Jurkat, Clone E6-1 (cell line): ENCODE measurements around the gene CRTC1.

Source experiments
- DNase-seq: peaks from one replicate; pipeline ENCODE4 v3.0.0-alpha.2; 2011; ENCODE audit warnings: low read depth, low spot score
- H3K4me3 ChIP-seq: 2 replicates; pipeline ENCODE4 v1.5.1; 2011; ENCODE audit warnings: mild to moderate bottlenecking, low read length, control low read depth, moderate library complexity

CRTC1 gene

GRCh38 chr19:18774107-18774506, 90.6 kb downstream of the CRTC1 start:
- H3K4me3 ChIP-seq: no peak overlapping the region
- DNase-seq: no peak

- H3K4me3 ChIP-seq: no peak overlapping the region
- no peak for DNase-seq
Observed at GRCh38 chr19:18774782-18775444, 91.4 kb downstream of the CRTC1 start.

GRCh38 chr19:18775586-18776287, 92.3 kb downstream of the CRTC1 start:
- H3K4me3 ChIP-seq: no peak overlapping the region
- no peak for DNase-seq

- no peak for DNase-seq
- H3K4me3 ChIP-seq: no peak overlapping the region
Observed at GRCh38 chr19:18776288-18776594, 92.8 kb downstream of the CRTC1 start.

- no peak for DNase-seq
- H3K4me3 ChIP-seq: no peak overlapping the region
Observed at GRCh38 chr19:18776736-18777135, 93.3 kb downstream of the CRTC1 start.

- no peak for DNase-seq
- H3K4me3 ChIP-seq: no peak overlapping the region
Observed at GRCh38 chr19:18777301-18778075, 94.0 kb downstream of the CRTC1 start.

- no peak for DNase-seq
- H3K4me3 ChIP-seq: no peak overlapping the region
Observed at GRCh38 chr19:18778076-18778389, 94.6 kb downstream of the CRTC1 start.

- DNase-seq: no peak
- H3K4me3 ChIP-seq: no peak overlapping the region
Observed at GRCh38 chr19:18778826-18779495, 95.5 kb downstream of the CRTC1 start.

- no peak overlapping the region for H3K4me3 ChIP-seq
- DNase-seq: no peak
Observed at GRCh38 chr19:18780081-18780480, 96.6 kb downstream of the CRTC1 start.

- H3K4me3 ChIP-seq: no peak overlapping the region
- DNase-seq: no peak
Observed at GRCh38 chr19:18780631-18781030, 97.2 kb downstream of the CRTC1 start.

- no peak for DNase-seq
- no peak overlapping the region for H3K4me3 ChIP-seq
Observed at GRCh38 chr19:18781047-18781600, 97.6 kb downstream of the CRTC1 start.

- no peak overlapping the region for H3K4me3 ChIP-seq
- DNase-seq: no peak
Observed at GRCh38 chr19:18781885-18782527, 98.5 kb downstream of the CRTC1 start.

GRCh38 chr19:18782559-18783225, 99.2 kb downstream of the CRTC1 start:
- H3K4me3 ChIP-seq: no peak overlapping the region

GRCh38 chr19:18783958-18784785, 100.7 kb downstream of the CRTC1 start:
- H3K4me3 ChIP-seq: no peak overlapping the region
- no peak for DNase-seq

More at GRCh38 chr19:18782559-18783225, 99.2 kb downstream of the CRTC1 start:
- no peak for DNase-seq

- no peak for DNase-seq
- no peak overlapping the region for H3K4me3 ChIP-seq
Observed at GRCh38 chr19:18784786-18785120, 101.3 kb downstream of the CRTC1 start.

- peak overlapping the region; percentile 11 for H3K4me3 ChIP-seq
- DNase-seq: peak; percentile 43
Observed at GRCh38 chr19:18785179-18786124, 102.0 kb downstream of the CRTC1 start.
